Measurements from ENCODE around the gene CADPS2.

The CADPS2 gene

DNA sequence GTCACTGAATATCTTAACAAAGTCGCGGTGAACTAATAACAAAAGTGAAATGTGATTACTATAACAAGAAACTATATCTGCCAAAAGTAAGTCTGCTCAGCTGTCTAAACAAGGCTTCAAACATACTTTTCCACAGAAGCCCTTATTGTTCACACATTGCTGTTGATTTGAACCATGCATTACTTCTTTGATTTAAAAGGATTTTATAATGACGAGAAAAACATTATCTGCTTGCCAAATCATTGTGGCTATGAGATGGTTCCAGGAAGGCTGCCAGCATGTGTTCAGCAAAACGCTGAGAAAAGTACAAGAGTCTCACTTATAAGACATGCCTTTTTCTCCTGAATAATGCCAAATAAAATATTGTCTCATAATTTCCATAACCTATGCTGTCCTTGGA lies 211.8 kb downstream of the CADPS2 start:
- H3K27ac ChIP-seq, result peak overlapping the region; percentile 78

GRCh38 chr7:122673951-122674350 lies 212.3 kb downstream of the CADPS2 start:
- no peak for TF ChIP-seq CTCF (conservative IDR thresholded peaks at IDR 0.05)
- H3K27ac ChIP-seq, result peak overlapping the region; percentile 78

More for the DNA sequence above, 211.8 kb downstream of the CADPS2 start:
- TF ChIP-seq CTCF (conservative IDR thresholded peaks at IDR 0.05), result no peak

- no peak overlapping the region for H3K27ac ChIP-seq
- TF ChIP-seq CTCF (conservative IDR thresholded peaks at IDR 0.05), result no peak
Measured at GRCh38 chr7:122672536-122672935, 213.7 kb downstream of the CADPS2 start.

DNA sequence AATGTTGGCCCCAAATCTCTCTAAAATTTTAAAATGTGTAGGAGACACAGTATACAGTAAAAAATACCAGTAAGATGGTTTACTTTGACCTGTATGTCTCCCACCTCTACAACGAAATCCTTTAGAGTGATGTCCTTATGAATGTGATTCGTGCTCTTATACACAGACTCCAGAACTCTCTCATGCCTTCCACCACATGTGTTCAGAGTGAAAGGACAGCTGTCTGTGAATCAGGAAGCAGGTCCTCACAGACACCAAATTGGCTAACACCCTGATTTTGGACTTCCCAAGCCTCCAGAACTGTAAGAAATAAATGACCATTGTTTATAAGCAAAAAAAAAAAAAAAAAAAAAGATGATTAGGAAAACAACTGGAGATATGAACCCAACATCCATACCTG lies 222.5 kb downstream of the CADPS2 start:
- TF ChIP-seq CTCF (conservative IDR thresholded peaks at IDR 0.05), result no peak
- no peak overlapping the region for H3K27ac ChIP-seq

DNA sequence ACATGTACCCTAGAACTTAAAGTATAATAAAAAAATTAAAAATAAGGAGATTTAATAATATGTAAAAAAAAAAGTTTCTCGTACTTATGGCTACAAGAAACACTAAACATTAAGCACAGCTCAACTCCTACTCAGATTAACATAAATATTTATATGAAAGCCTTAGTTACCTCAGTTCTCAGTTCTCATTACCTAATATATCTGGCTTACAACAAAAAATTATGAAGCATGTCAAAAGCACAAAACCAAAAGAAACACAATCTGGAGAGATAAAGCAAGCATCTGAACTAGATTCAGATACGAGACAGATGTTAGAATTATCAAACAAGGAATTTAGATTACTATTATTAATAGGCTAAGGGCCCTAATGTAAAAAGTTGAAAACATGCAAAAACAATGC lies 227.4 kb downstream of the CADPS2 start:
- no peak overlapping the region for H3K27ac ChIP-seq
- TF ChIP-seq CTCF (conservative IDR thresholded peaks at IDR 0.05), result no peak

GRCh38 chr7:122653685-122654084 lies 232.6 kb downstream of the CADPS2 start:
- no peak for TF ChIP-seq CTCF (conservative IDR thresholded peaks at IDR 0.05)
- H3K27ac ChIP-seq, result peak overlapping the region; percentile 89

GRCh38 chr7:122652876-122653275 lies 233.4 kb downstream of the CADPS2 start:
- TF ChIP-seq CTCF (conservative IDR thresholded peaks at IDR 0.05), result no peak
- peak overlapping the region; percentile 89 for H3K27ac ChIP-seq

- no peak for TF ChIP-seq CTCF (conservative IDR thresholded peaks at IDR 0.05)
- H3K27ac ChIP-seq, result peak overlapping the region; percentile 89; the same call in 1 of the 2 replicates
Measured at GRCh38 chr7:122651451-122651850, 234.8 kb downstream of the CADPS2 start.
